Panc1 (cell line): ENCODE measurements around the gene SPATA17. TPM values are rescaled to one million over a fixed set of nuclear protein-coding genes. Genes with fewer than 3 reads are reported as not detected.

Experiments used
- ATAC-seq: fragments of 200-7000 bp; cut with Tn5 transposase; 2 replicates; pipeline ENCODE4 v1.9.1; 2020; ENCODE audit warnings: mild to moderate bottlenecking, moderate library complexity
- BruUV-seq: library from RNA; stranded (reverse); fragments of 400-500 nt; replicated peaks from 2 replicates; lab custom pipeline; 2021; lab: Mats Ljungman, UMichigan
- CTCF ChIA-PET: fragments of 300-600 bp; sonication (Branson Sonifier 250); formaldehyde crosslinking; loops from one replicate; lab custom pipeline; 2022; ENCODE audit warnings: antibody characterized with exemption; lab: Charles Lee
- POLR2A ChIA-PET: fragments of 300-600 bp; sonication (Branson Sonifier 250); formaldehyde crosslinking; loops from one replicate; lab custom pipeline; 2022; ENCODE audit warnings: antibody characterized with exemption; lab: Charles Lee
- DNase-seq: peaks from one replicate; pipeline ENCODE4 v3.0.0-alpha.2; 2010; ENCODE audit warnings: low read depth, low spot score
- H3K27ac ChIP-seq: 2 replicates; pipeline ENCODE4 v1.5.1; 2011; ENCODE audit warnings: mild to moderate bottlenecking, low read length, inconsistent platforms
- H3K27me3 ChIP-seq: fragments of 200-500 bp; sonication (Bioruptor generic); 2 replicates; pipeline ENCODE4 v1.6.0; 2014; ENCODE audit warnings: low read length, inconsistent platforms; ENCODE audit not compliant: control insufficient read depth, insufficient read depth
- H3K36me3 ChIP-seq: fragments of 200-500 bp; sonication (Bioruptor generic); 2 replicates; pipeline ENCODE4 v1.5.1; 2014; ENCODE audit warnings: inconsistent platforms, mild to moderate bottlenecking, low read length, moderate library complexity; ENCODE audit not compliant: control insufficient read depth, insufficient read depth
- H3K4me1 ChIP-seq: 2 replicates; pipeline ENCODE4 v1.5.1; 2011; ENCODE audit warnings: inconsistent platforms, mild to moderate bottlenecking, low read length, moderate library complexity; ENCODE audit not compliant: control insufficient read depth, insufficient read depth
- H3K4me3 ChIP-seq, 2 experiments: 2 replicates each; pipeline ENCODE4 v1.5.1; 2011 to 2012; ENCODE audit warnings: low read depth in 2 of 2, low read length in 2 of 2, mild to moderate bottlenecking in 2 of 2, inconsistent platforms in 1 of 2, moderate library complexity in 1 of 2
- H3K9me3 ChIP-seq: fragments of 200-500 bp; sonication (Bioruptor generic); 2 replicates; pipeline ENCODE4 v1.5.1; 2014; ENCODE audit warnings: low read depth, mild to moderate bottlenecking, inconsistent platforms, low read length, moderate library complexity; ENCODE audit not compliant: control insufficient read depth, insufficient read depth
- CTCF ChIP-seq: fragments of 450-650 bp; IDR thresholded peaks from 2 replicates; pipeline ENCODE4 v1.5.1; 2017; ENCODE audit warnings: mild to moderate bottlenecking
- POLR2AphosphoS5 ChIP-seq: IDR thresholded peaks from 2 replicates; pipeline ENCODE4 v1.6.1; 2012; ENCODE audit warnings: mild to moderate bottlenecking, low read depth, low read length, moderate library complexity
- SIN3A ChIP-seq: IDR thresholded peaks from 2 replicates; pipeline ENCODE4 v1.6.1; 2012; ENCODE audit warnings: low read depth, mild to moderate bottlenecking, low read length, moderate library complexity, borderline replicate concordance; ENCODE audit not compliant: insufficient read depth
- TCF7L2 ChIP-seq: IDR thresholded peaks from 2 replicates; pipeline ENCODE4 v1.6.1; 2011; ENCODE audit warnings: mild to moderate bottlenecking, low read depth, low read length, inconsistent platforms
- in situ Hi-C: cut with HindIII; loops from 2 replicates; pipeline ENCODE4 v1.10.0; 2016; ENCODE audit warnings: low sequenced_read_pairs, low pct_unique_long_range_greater_than_20kb
- intact Hi-C: fragments of 100-400 bp; cut with micrococcal nuclease; formaldehyde crosslinking; loops from one replicate; pipeline ENCODE4 v1.10.0; 2022; ENCODE audit not compliant: unreplicated experiment
- total RNA-seq: library from RNA; stranded (reverse); gene quantifications from one replicate; pipeline ENCODE4 v1.2.1, GENCODE V29; 2021; ENCODE audit not compliant: unreplicated experiment
- TF ChIP-seq, protein P1 (sequence below), 2 experiments: IDR thresholded peaks; 2 replicates each; pipeline ENCODE4 v1.6.1; 2011 to 2012; ENCODE audit warnings: low read depth in 2 of 2, control low read depth in 1 of 2, low read length in 1 of 2, mild to moderate bottlenecking in 1 of 2, moderate library complexity in 1 of 2; ENCODE audit not compliant: insufficient read depth in 1 of 2

The SPATA17 gene
- total RNA-seq, 1 experiment from 2014 or later = 0.51 TPM

DNA sequence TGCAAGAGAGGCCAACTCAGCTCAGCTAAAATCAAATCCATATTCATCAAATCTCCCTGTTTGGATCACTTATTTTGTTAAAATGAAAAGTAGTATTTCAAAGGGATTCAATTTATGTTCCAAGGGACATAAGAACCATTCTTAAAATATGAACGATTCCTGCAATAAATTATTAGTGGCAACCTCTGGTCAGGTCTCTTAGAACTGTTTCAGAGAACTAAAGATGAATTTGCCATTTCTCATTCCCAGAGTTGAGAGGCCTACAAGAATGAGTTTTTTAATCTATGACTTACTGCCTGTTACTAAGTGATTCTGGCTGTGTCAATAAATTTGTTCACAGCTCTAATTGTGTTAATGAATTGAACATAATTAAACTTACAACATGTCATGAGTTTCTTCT lies 268.5 kb downstream of the SPATA17 start:
- Histone ChIP-seq H3K36me3 (no peaks in the 10 kb centered on the region), H3K27ac (no peak overlapping the region), H3K27me3 (no peaks in the 10 kb centered on the region), H3K9me3 (no peaks in the 10 kb centered on the region), H3K4me3 (no peak overlapping the region), H3K4me1 (no peaks in the 10 kb centered on the region)
- in situ Hi-C loops (no loop called here), intact Hi-C loops (no loop called here)
- ATAC-seq (no peak), DNase-seq (no peak)
- ChIA-PET CTCF (no interaction called here), POLR2A (no interaction called here)
- no TSS peak for BruUV-seq
- TF ChIP-seq, protein P1, sequence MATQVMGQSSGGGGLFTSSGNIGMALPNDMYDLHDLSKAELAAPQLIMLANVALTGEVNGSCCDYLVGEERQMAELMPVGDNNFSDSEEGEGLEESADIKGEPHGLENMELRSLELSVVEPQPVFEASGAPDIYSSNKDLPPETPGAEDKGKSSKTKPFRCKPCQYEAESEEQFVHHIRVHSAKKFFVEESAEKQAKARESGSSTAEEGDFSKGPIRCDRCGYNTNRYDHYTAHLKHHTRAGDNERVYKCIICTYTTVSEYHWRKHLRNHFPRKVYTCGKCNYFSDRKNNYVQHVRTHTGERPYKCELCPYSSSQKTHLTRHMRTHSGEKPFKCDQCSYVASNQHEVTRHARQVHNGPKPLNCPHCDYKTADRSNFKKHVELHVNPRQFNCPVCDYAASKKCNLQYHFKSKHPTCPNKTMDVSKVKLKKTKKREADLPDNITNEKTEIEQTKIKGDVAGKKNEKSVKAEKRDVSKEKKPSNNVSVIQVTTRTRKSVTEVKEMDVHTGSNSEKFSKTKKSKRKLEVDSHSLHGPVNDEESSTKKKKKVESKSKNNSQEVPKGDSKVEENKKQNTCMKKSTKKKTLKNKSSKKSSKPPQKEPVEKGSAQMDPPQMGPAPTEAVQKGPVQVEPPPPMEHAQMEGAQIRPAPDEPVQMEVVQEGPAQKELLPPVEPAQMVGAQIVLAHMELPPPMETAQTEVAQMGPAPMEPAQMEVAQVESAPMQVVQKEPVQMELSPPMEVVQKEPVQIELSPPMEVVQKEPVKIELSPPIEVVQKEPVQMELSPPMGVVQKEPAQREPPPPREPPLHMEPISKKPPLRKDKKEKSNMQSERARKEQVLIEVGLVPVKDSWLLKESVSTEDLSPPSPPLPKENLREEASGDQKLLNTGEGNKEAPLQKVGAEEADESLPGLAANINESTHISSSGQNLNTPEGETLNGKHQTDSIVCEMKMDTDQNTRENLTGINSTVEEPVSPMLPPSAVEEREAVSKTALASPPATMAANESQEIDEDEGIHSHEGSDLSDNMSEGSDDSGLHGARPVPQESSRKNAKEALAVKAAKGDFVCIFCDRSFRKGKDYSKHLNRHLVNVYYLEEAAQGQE (IDR thresholded peaks at IDR 0.05; ENCODE audit: insufficient read depth in 1 of 2, low read depth in 2 of 2, low read length in 1 of 2) = no peak
- TF ChIP-seq POLR2AphosphoS5 = no peak

- Histone ChIP-seq H3K27ac (no peak overlapping the region), H3K4me3 (no peak overlapping the region), H3K4me1 (no peaks in the 10 kb centered on the region), H3K9me3 (no peaks in the 10 kb centered on the region), H3K36me3 (no peaks in the 10 kb centered on the region), H3K27me3 (no peaks in the 10 kb centered on the region)
- ATAC-seq = no peak
- intact Hi-C loops (no loop called here), in situ Hi-C loops (no loop called here)
- ChIA-PET CTCF (no interaction called here), POLR2A (no interaction called here)
- BruUV-seq = no TSS peak
- TF ChIP-seq CTCF (no peak), POLR2AphosphoS5 (no peak), TCF7L2 (no peak), SIN3A (no peak)
- TF ChIP-seq, protein P1 (IDR thresholded peaks at IDR 0.05; ENCODE audit: insufficient read depth in 1 of 2, low read depth in 2 of 2, low read length in 1 of 2) = no peak
- DNase-seq = no peak
Measured at GRCh38 chr1:217907504-217907903, 276.4 kb downstream of the SPATA17 start.
